HG03196 (cell line): Measurements from ENCODE around the gene ADAMTS2.
"Not testable (repeated sequence)": the region's sequence is repeated elsewhere in the genome, so short reads cannot be mapped to it uniquely, and the experiment has no call there.

Source experiments
- ATAC-seq: cut with Tn5 transposase; IDR thresholded peaks from one replicate; pipeline ENCODE4 v1.9.1; 2021; ENCODE audit not compliant: unreplicated experiment

The ADAMTS2 gene

DNA sequence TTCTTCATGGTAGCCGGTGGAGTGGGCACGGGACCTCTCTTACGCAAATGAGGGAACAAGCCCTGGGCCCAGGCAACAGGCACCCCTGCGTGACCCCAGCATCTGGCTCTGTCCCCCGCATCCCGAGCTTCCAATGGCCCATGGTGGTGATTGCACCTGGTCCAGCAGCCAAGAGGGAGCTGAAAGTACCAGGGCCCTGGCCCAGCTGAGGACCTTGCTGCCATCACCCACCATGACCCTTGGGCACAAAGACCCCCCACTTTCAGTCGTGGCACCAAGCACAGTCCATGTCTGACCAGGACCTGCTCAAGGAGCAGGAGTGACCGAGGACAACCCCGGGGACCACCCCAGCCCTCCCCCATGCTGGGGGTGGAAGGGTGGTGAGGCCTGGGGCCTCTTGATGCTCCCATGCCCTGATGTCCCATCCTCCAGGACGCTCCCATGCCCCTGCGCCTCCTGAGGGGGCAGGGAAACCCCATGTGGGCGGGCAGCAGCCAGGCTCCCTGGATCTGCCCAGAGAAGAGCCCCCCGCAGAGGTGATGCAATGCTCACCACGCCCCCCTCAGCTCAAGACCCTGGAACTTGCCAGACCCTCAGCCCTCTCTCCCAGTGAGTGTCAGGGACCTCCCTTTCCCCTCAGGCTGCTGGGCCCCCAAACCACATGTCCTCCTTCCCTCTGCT, 123.9 kb downstream of the ADAMTS2 start:
- ATAC-seq, result no peak

DNA sequence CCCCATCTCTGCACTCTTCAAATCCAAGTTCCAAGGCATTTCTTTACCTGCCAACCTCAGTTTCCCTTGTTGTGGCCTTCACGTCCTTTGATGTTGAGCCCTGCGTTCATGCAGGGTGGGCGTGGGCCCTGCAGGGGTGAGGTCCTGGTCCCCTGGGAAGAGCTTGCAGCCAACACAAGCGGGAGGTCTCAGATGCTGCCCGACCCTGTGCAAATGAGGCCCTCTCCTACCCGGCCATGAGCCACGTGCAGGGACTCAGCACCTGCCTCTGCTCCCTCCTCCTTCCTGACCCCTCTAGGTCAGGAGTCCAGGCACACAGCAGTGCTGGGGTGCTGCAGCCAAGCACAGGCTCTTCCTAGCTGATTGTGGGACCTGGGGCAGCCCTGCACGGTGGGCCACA, 124.5 kb downstream of the ADAMTS2 start:
- no peak for ATAC-seq

DNA sequence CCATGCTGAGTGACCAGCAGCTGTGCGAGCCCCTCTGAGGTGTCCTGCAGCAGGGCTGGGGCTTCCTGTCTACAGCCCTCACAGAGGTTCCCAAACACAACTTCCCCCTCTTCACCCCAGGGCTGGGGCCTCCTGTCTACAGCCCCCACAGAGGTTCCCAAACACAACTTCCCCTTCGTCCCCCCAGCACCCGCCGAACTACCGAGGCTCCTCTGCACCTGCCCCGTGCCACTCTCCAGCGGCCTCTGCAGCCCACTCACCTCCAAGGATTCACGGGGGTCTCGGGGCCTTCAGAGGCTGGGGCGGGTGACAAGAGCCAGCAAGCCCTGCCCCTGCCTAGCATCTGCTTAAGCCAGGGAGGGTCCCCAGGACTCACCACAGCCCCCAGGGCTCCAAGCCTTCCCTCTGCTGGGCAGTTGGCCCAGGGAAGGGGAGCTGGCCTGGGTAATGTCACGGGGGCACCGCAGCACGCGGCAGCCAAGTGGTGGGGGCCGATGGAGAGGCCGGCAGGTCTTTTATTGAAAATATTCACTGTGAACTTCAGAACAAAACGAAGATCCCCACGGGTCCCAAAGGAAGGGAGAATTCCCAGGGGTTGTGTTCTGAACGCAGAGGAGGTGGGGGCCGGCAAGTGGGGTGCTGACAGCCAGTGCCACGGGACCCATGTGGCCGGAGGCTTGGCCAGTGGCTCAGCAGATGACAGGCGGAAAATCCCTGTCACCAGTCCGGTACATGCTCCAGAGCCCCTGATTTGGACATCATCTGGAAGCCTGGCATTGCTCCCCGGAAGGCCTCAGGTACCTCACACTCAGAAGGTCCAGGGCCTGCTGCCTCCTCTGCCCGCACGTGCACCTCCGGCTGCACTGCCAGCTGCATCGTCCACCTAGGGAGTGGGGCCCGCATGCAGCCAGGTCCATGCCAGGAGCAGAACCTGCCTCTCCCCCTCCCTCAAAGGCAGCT, 125.3 kb downstream of the ADAMTS2 start:
- ATAC-seq, result no peak

DNA sequence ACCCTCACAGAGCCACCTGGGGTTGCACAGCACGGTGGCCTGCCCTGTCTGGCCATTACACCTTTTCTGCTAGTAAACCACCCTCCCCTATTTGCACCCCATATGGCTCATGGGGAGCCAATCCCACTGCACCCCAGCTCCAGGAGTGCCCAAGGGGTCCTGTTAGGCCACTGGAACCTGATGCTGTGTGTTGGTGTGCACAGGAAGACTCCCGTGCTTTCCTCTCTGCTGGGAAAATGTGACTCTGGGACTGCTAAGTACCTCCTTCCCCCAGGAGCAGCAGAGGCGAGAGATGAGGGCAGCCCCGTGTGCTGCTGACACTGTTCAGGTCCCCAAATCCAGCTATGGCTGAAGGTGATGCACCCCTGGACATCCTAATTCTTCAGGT, 126.3 kb downstream of the ADAMTS2 start:
- ATAC-seq, result no peak

DNA sequence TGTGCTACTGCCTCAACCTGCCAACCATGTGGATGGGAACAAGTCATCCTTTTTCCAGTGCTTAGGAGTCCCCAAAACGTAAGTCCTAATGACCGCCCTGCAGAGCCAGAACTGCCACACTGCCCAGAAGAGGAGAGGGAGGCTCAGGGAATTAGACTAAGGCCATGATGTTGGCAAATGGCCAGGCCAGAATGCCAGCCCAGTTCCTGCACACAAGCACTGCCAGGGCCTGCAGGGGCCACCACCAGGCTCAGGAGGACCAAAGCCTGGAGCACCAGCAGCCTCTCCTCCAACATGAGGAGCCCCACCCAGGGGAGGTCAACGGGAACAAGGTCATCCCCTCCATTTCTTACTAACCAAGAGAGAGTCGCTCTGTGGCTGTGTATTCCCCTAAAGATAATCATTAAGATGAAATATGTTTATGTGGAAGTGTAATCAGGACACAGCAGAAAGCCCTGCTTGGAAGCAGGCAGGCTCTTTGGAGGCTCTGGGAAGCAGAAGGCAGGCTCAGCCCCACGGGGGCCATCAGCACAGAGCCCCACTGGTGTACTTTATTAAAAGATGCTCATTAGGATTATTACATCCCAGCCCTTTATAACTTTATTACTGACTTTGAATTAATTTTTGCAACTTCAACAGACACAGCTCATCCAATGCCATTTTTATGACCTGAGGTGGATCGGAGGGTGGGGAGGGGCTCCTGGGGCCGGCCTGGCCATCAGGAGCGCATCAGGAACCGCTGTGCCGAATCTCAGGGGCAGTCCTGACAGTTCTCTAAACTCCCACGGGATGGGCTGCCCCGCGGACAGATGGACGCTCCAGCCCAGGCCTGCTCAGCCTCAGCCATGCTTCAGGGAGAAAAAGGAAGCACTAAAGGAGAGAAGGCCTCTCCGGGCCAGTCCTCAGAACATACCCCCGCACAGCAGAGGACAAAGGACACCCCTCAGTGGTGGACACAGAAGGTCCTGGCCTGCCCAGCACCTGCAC, 127.0 kb downstream of the ADAMTS2 start:
- no peak for ATAC-seq

DNA sequence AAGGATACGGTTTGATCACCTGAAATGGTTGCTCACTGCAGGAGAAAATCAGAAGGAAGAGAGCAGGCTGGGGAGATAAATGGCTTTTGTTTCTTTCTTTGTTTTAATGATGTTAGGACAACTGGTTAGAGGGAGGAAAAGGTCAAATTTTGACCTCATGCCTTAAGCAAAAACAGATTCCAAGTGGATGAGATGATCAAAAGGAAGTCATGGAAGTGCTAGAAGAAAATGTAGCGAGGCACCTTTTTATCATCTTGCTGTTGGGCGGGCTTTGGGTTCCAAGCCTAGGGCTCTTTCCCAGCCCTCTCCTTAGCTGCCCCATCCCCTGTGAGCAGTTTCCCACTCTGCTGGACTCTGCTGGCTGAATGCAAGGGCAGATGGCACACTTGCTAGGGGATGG, 127.9 kb downstream of the ADAMTS2 start:
- no peak for ATAC-seq

DNA sequence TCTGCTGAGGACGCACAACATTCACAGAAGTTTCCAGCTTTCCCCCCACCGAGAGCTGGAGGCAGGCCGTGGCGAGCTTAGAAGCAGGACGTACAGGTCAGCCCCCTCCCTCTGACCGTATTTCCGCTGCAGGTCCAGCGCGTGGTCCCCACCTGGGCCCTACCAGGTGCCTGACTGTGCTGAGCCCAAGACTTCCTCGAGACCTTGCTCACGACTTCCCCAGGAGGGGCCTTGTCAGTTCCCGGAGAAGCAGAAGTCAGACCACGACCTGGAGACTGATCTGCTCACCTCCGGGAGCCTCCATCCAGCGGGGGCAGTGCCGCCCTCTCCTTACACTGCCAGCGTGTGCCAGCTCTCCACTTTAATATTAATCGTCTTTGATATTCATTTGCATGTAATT, 128.9 kb downstream of the ADAMTS2 start:
- ATAC-seq, result not testable (repeated sequence)

GRCh38 chr5:179215576-179215975, 129.7 kb downstream of the ADAMTS2 start:
- no peak for ATAC-seq

DNA sequence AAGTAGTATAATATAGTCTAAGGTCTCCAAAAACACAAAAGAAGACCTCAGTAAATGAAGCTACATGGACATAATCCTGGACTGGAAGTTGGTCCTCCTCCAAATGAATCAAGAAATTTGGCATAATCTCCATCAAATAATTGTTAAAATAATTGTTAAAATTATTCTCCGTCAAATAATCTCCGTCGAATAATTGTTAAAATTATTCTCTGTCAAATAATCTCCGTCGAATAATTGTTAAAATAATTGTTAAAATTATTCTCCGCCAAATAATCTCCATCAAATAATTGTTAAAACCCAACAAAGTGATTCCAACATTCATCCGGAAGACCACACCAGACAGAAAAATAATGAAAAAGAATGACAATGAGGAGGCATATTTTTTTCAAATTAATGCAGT, 130.6 kb downstream of the ADAMTS2 start:
- no peak for ATAC-seq

DNA sequence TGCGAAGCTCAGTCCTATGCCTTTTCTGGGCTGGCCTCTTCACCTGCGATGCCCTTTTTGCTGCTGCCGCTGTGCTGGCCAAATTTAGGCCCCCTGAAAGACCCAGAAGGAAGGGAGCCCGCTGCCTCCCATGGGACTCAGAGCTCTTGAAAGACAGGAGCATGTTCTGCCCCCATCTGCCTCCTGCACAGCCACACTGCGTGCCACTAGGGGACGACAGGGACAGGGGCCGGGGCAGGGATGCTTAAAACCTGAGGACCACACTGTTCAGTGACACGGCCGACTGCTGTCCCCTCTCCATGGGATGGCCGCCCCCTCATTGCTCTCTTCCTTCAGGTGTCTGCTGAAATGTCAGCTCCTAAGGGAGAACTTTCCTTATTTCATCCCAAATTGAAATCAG, 132.4 kb downstream of the ADAMTS2 start:
- no peak for ATAC-seq

DNA sequence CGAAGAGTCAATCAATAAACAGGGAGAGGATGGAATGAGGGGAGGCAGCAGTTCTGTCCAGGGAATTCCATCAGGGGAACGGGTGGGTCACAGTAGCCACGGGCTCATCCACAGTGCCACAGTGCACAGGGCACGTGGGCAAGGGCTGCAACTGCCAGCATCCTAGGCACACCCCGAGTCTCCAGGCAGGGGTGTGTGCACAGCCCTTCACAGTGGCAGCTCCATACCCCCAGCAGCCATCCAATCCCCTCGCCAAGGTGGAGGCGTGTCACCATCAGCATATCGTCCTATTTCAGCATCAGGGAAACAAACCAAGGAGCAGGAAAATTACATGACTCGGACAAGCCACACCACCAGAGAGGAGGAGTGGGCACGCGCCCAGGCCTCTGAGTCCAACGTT, 133.6 kb downstream of the ADAMTS2 start:
- no peak for ATAC-seq

DNA sequence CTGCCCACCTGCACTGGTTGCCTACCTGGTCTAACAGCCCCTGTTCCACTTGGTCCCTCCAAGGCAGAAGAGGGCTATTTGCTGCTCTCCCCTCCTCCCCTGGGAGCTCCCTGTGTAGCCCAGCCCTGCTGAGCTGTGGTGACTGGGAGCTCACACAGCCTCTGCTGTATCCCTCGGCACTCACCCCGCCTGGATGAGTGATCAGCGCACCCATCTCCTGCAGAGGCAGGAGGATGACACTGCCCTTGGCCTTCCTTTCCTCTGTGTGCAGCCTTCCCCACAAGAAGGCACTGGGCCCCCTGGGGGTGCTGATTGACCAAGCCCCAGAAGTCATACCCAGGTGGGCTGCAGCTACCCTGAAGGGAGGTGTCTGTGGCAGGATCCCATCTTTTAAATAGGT, 134.2 kb downstream of the ADAMTS2 start:
- no peak for ATAC-seq

- no peak for ATAC-seq
These were observed 134.8 kb downstream of the ADAMTS2 start for GRCh38 chr5:179210478-179210877.

DNA sequence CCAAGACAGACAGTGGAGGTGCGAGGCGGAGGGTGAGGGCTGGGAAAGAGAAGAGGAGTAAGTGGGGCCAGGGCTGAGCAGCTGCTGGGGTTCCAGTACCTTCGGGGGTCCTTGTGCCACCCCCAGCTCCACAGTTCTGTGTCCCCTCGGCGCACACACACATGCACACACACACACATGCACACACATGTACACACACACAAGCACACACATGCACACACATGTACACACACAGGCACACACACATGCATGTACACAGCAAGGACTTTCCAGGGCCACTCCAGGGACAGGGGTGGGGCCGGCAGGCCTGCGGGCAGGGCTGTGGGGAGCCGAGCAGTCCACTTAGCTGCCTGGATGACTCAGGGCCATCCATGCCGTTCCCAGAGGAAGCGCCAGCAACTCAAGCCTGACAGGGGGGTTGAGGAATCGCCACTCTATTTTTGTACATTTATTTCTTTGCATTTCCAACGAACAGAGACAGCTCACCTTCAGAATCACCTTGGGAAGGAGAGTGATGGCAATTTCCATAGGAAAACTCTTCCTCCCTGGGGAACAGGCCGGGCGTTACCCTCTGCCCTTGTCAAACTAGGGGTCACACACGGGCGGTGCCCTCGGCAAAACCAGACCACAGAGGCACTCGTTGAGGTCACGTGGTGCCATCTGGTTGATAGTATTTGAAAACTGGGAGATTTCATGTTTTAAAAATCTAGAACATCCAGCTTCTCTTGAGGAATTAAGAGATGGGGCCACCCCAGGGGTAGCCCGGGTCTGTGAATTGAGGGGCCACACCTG, 135.7 kb downstream of the ADAMTS2 start:
- ATAC-seq, result no peak

GRCh38 chr5:179208706-179209358, 136.4 kb downstream of the ADAMTS2 start:
- ATAC-seq, result no peak

DNA sequence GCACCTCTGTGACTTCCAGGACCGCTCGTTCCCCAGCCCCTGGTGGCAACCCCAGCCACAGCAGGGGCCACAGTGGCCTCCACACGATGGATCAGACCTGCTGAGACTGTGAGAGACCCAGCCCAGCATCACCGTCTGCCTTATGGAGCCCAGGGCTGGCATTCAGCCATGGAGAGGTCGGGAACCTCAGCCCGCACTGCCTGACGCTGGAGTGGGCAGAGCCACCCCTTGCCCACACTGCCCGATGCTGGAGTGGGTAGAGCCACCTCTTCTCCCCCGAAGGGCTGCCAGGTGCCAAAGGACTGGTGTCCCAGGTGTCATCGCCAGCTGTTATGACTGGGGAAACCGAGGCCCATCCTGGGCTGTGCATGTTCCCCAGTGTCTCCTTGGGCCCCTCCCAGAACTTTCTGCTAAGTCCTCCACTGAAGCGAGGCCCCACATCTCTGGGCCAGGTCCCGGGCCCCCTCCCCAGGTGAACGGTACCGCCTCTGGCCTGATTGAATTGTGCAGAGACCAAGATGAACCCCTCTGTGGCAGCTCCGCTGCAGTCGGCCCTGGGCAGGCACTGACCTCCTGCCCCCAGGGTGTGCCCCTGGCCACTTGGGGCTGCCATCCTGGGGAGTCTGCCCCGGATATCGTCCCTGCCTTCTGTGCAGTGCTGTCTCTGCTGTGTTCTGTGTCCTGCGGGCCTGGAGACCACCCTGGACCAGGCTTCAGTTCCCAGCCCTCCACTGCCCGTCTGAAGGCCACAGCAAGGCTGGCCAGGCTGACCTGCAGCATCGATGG, 137.1 kb downstream of the ADAMTS2 start:
- ATAC-seq, result no peak

DNA sequence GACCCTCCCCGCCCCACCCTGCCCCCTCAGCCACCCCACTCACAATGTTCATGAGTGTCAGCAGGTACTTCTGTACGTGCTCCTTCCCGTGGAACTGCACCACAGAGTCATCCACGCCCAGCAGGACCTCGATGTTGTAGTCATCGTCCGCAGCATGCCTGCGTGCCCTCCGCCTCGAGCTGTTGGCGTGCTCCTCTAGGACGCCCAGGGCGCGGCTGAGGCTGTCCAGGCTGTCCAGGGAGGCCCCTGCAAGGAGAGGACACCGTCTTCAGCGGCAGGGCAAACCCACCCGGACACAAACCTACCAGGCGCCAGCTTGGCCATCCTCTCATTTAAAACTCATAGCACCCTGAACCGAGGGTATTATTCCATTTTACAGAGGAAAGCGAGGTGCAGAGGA, 137.8 kb downstream of the ADAMTS2 start:
- ATAC-seq, result no peak

DNA sequence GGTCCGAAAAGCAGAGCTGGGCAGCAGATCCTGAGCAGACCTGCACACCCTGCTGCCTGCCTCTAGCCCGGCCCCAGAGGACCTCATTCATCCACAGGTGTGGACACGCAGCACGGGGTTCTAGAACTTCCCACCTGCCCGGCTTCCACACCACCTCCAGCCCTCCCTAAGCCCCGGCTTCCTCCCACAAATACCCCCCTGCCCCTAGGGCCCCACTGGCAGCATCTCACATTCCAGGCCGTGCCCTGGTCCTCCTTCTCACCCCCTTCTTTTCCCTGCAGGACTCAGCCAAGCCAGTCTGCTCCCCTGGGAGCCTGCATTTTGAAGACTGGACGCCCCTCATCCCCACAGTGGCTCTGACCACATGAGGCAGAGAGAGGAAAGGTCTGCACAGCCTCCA, 138.9 kb downstream of the ADAMTS2 start:
- ATAC-seq, result no peak

GRCh38 chr5:179205277-179205676, 140.0 kb downstream of the ADAMTS2 start:
- ATAC-seq, result no peak
